HL-60/S4 treated with phorbol 12-myristate 13-acetate at 8.2 ng/mL for 4 days and 3 days (cell line): Measurements from ENCODE around the gene KCNQ1.

ENCODE experiments used
- in situ Hi-C: fragments of 300-500 bp; cut with MboI; formaldehyde crosslinking; loops from 2 replicates; pipeline ENCODE4 v1.15.0; 2022; ENCODE audit warnings: low sequenced_read_pairs

KCNQ1 gene

GRCh38 chr11:2436521-2437031 is 8.2 kb upstream of the KCNQ1 start:
- in situ Hi-C loops: no loop called here

GRCh38 chr11:2437516-2437915 is 7.3 kb upstream of the KCNQ1 start:
- in situ Hi-C loops: no loop called here

- in situ Hi-C loops: no loop called here
Observed at GRCh38 chr11:2439820-2440219, 5.0 kb upstream of the KCNQ1 start.

- in situ Hi-C loops: no loop called here
Observed at GRCh38 chr11:2440646-2441045, 4.2 kb upstream of the KCNQ1 start.

GRCh38 chr11:2441171-2441570 is 3.6 kb upstream of the KCNQ1 start:
- in situ Hi-C loops: no loop called here

- in situ Hi-C loops: no loop called here
Observed at GRCh38 chr11:2442589-2442988, 2.2 kb upstream of the KCNQ1 start.

GRCh38 chr11:2443406-2443805 is 1.4 kb upstream of the KCNQ1 start:
- in situ Hi-C loops: no loop called here

- in situ Hi-C loops: no loop called here
Observed at GRCh38 chr11:2443881-2444820, 657 bp upstream of the KCNQ1 start, which contains the start of gene TRPM5. Gene TRPM5, minus strand, starts transcription at chr11:2444514. Its CDS starts 21,478 bp downstream, at chr11:2423036.

GRCh38 chr11:2445746-2446551 is 1.1 kb downstream of the KCNQ1 start:
- in situ Hi-C loops: no loop called here

- in situ Hi-C loops: no loop called here
Observed at GRCh38 chr11:2446590-2447252, 1.9 kb downstream of the KCNQ1 start.

- in situ Hi-C loops: no loop called here
Observed at GRCh38 chr11:2447253-2447950, 2.6 kb downstream of the KCNQ1 start.

GRCh38 chr11:2447951-2448650 is 3.3 kb downstream of the KCNQ1 start:
- in situ Hi-C loops: no loop called here

- in situ Hi-C loops: no loop called here
Observed at GRCh38 chr11:2448661-2449547, 4.1 kb downstream of the KCNQ1 start.

- in situ Hi-C loops: no loop called here
Observed at GRCh38 chr11:2449548-2450320, 4.9 kb downstream of the KCNQ1 start.

- in situ Hi-C loops: no loop called here
Observed at GRCh38 chr11:2450321-2451041, 5.7 kb downstream of the KCNQ1 start.

GRCh38 chr11:2451336-2451735 is 6.5 kb downstream of the KCNQ1 start:
- in situ Hi-C loops: no loop called here

- in situ Hi-C loops: no loop called here
Observed at GRCh38 chr11:2451916-2452315, 7.1 kb downstream of the KCNQ1 start.
